Ovary (tissue), 9 donors: ENCODE results near the gene EDC3. TPM values are rescaled to one million over a fixed set of nuclear protein-coding genes. Genes with fewer than 3 reads are reported as not detected.

ENCODE experiments used
- DNase-seq, 5 donors: peaks; one replicate each; pipeline ENCODE4 v3.0.0-alpha.2; 2019 to 2020
- H3K27ac ChIP-seq, 2 donors: fragments of 200-600 bp; one replicate each; pipeline versions ENCODE4 v1.5.1 to v1.8.0; 2019 to 2022
- H3K27me3 ChIP-seq: fragments of 200-600 bp; one replicate; pipeline ENCODE4 v1.8.0; 2022
- H3K36me3 ChIP-seq: fragments of 200-600 bp; sonication (generic); one replicate; pipeline ENCODE4 v1.5.1; 2019
- H3K4me1 ChIP-seq: one replicate; pipeline ENCODE4 v1.8.1; 2013; ENCODE audit warnings: mild to moderate bottlenecking, moderate library complexity; ENCODE audit not compliant: insufficient read depth
- H3K4me3 ChIP-seq: fragments of 200-600 bp; sonication (generic); one replicate; pipeline ENCODE4 v1.5.1; 2017
- H3K9me3 ChIP-seq, 2 donors: fragments of 200-600 bp in 1 of 2; sonication (generic) in 1 of 2; one replicate each; pipeline versions ENCODE4 v1.5.1 to v1.8.1; 2013 to 2019; ENCODE audit warnings: mild to moderate bottlenecking in 1 of 2, moderate library complexity in 1 of 2
- CTCF ChIP-seq, 3 donors: fragments of 450-650 bp in 2 of 3; fragments of 200-600 bp in 1 of 3; IDR thresholded peaks; one replicate each; pipeline versions ENCODE4 v1.5.1 to v1.8.0; 2016 to 2022; ENCODE audit warnings: antibody characterized with exemption in 3 of 3, mild to moderate bottlenecking in 1 of 3
- EP300 ChIP-seq: sonication (generic); formaldehyde crosslinking; IDR thresholded peaks from one replicate; pipeline ENCODE4 v1.6.1; 2017; ENCODE audit warnings: antibody characterized with exemption
- POLR2A ChIP-seq: fragments of 450-650 bp; IDR thresholded peaks from one replicate; pipeline ENCODE4 v1.6.1; 2017; ENCODE audit warnings: antibody characterized with exemption, mild to moderate bottlenecking, moderate library complexity
- WGBS, 3 donors: extraction: QIAGEN DNeasy Blood & Tissue Kit in 1 of 3; methylation state at CpG; one replicate each; pipeline versions ENCODE4 v1.1.5 to v1.1.7; 2013 to 2017; 5-methylcytosine and 5-hydroxymethylcytosine counted together
- intact Hi-C, 4 donors: fragments of 100-400 bp; cut with DNase I; formaldehyde crosslinking; loops; one replicate each; pipeline versions ENCODE4 v1.11.0 to v1.15.1; 2022 to 2023
- polyA plus RNA-seq, 2 donors: library from polyadenylated mRNA; stranded (reverse); fragments of 200-250 nt in 1 of 2; fragments of 350-450 nt in 1 of 2; fragmentation: Illumina TruSeq in 1 of 2; extraction: RNeasy Lipid Tissue Mini Kit (QIAGEN cat#74804) in 1 of 2; gene quantifications; one replicate each; pipeline ENCODE4 v1.2.3, GENCODE V29; 2013 to 2014
- total RNA-seq, 7 donors: library from RNA; depleted of rRNA in 2 of 7; stranded (reverse); fragments of >200 nt in 2 of 7; fragmentation: NEBNext Ultra II Directional in 3 of 7; extraction: Animal tissue kit (Norgen Biotek cat#: 25700) in 3 of 7; gene quantifications; one replicate each; pipeline versions ENCODE4 v1.1.0 to v1.2.4, GENCODE V29; 2016 to 2023
- donor health status: DM: no; HTN: no; CAD: no; lungs with moderate emphysema.
- donor health status: DM: no; HTN: no; CAD: no.
- donor health status: Bipolar disorder and iron deficiency.
- donor health status: DM: yes; HTN: yes; CAD: no.
- donor health status: DM: no; HTN: no; CAD: no.
- donor health status: DM: yes; HTN: yes; CAD: no.

Gene EDC3
- total and polyA plus RNA-seq, 9 donors, result 10.6 to 44.5 (median 34.2) TPM

- H3K27ac ChIP-seq, result no peak overlapping the region
- DNase-seq, result no peak
- WGBS, 3 donors, result 62 to 72% (median 65%) methylated on average over 7 of the region's 7 CpGs
- no peak overlapping the region for H3K4me3 ChIP-seq
- no peaks in the 10 kb centered on the region for H3K27me3 ChIP-seq
- H3K9me3 ChIP-seq, result no peaks in the 10 kb centered on the region
- H3K4me1 ChIP-seq, result peaks cover 11% of the 10 kb centered on the region
- no peaks in the 10 kb centered on the region for H3K36me3 ChIP-seq
- intact Hi-C loops, result no loop called here
- TF ChIP-seq CTCF (IDR thresholded peaks at IDR 0.05), result no peak
Observed at GRCh38 chr15:74727727-74728126, 31.9 kb upstream of the EDC3 start.

GRCh38 chr15:74726774-74727164 is 30.9 kb upstream of the EDC3 start:
- intact Hi-C loops, result no loop called here
- no peak for DNase-seq
- no peaks in the 10 kb centered on the region for H3K27me3 ChIP-seq
- no peaks in the 10 kb centered on the region for H3K9me3 ChIP-seq
- no peak for TF ChIP-seq POLR2A
- no peak for TF ChIP-seq EP300
- no peak for TF ChIP-seq CTCF (IDR thresholded peaks at IDR 0.05)
- WGBS, 3 donors, result 28 to 31% (median 30%) methylated on average over 24 of the region's 24 CpGs
- no peaks in the 10 kb centered on the region for H3K36me3 ChIP-seq
- H3K4me1 ChIP-seq, result peaks cover 11% of the 10 kb centered on the region
- H3K4me3 ChIP-seq, result peak overlapping the region; percentile 40
- no peak overlapping the region for H3K27ac ChIP-seq

GRCh38 chr15:74725845-74726773 is 30.3 kb upstream of the EDC3 start:
- Histone ChIP-seq H3K27me3 (no peaks in the 10 kb centered on the region), H3K36me3 (no peaks in the 10 kb centered on the region), H3K4me3 (peak overlapping the region; percentile 40), H3K9me3 (no peaks in the 10 kb centered on the region), H3K4me1 (peaks cover 11% of the 10 kb centered on the region), H3K27ac (no peak overlapping the region)
- TF ChIP-seq POLR2A (no peak), EP300 (no peak), CTCF (IDR thresholded peaks at IDR 0.05) (no peak)
- WGBS, 3 donors, result 1 to 2% (median 1%) methylated on average over 71 to 86 of the region's 86 CpGs
- intact Hi-C loops, result no loop called here
- peak in 3 of 5 donors; percentile 23 to 49 (median 35) for DNase-seq

GRCh38 chr15:74725225-74725774 is 29.5 kb upstream of the EDC3 start, which contains the start of gene CYP1A1:
Gene CYP1A1 (minus strand): TSS chr15:74725528. CDS start chr15:74723097, 2,431 bp downstream.
- H3K27ac ChIP-seq, result no peak within 1 kb of the TSS
- H3K27me3 ChIP-seq, result no peaks in the 10 kb centered on the region
- no peak for DNase-seq
- no peaks in the 10 kb centered on the region for H3K36me3 ChIP-seq
- no peaks in the 10 kb centered on the region for H3K9me3 ChIP-seq
- no peak for TF ChIP-seq EP300
- no peak for TF ChIP-seq CTCF (IDR thresholded peaks at IDR 0.05)
- TF ChIP-seq POLR2A, result no peak
- intact Hi-C loops, result no loop called here
- peaks cover 11% of the 10 kb centered on the region for H3K4me1 ChIP-seq
- WGBS, 3 donors, result 0 to 1% (median 0%) methylated on average over 9 to 10 of the region's 10 CpGs
- H3K4me3 ChIP-seq, result peak within 1 kb of the TSS; percentile 40
